ENCODE results near the gene PGAM5. TPM values are rescaled to one million over a fixed set of nuclear protein-coding genes. Genes with fewer than 3 reads are reported as not detected.

Gene PGAM5
- total and polyA plus RNA-seq, 3 donors from 2014 or later: 37.2 to 48.0 (median 40.9) TPM

GRCh38 chr12:132759359-132759758 is 48.7 kb downstream of the PGAM5 start:
- H3K36me3 ChIP-seq (ENCODE audit: low read depth, missing control alignments): no peaks in the 10 kb centered on the region
- intact Hi-C loops (cut with DNase I; ENCODE audit: low total_unique reads): no loop called here
- 70 to 73% methylated on average over 8 of the region's 8 CpGs for WGBS, 2 donors
- no peak overlapping the region for H3K4me3 ChIP-seq
- DNase-seq: no peak
- H3K27me3 ChIP-seq: no peaks in the 10 kb centered on the region
- H3K4me1 ChIP-seq: peaks cover 9% of the 10 kb centered on the region
- no peaks in the 10 kb centered on the region for H3K9me3 ChIP-seq
- H3K27ac ChIP-seq: no peak overlapping the region
- no peak for TF ChIP-seq POLR2A (IDR thresholded peaks at IDR 0.05)
- TF ChIP-seq CTCF (IDR thresholded peaks at IDR 0.05): no peak

GRCh38 chr12:132761032-132761920 is 50.6 kb downstream of the PGAM5 start, which contains the start of gene ANKLE2:
ANKLE2 (minus strand) TSS chr12:132761832; CDS start chr12:132761798, 34 bp downstream.
- WGBS, 2 donors: 0 to 1% methylated on average over 19 to 87 of the region's 97 CpGs
- Histone ChIP-seq H3K36me3 (ENCODE audit: low read depth, missing control alignments) (no peaks in the 10 kb centered on the region), H3K4me3 (peak within 1 kb of the TSS; percentile 89 to 96), H3K27ac (peak within 1 kb of the TSS; percentile 93 to 94), H3K27me3 (no peaks in the 10 kb centered on the region), H3K9me3 (no peaks in the 10 kb centered on the region), H3K4me1 (peaks cover 11% of the 10 kb centered on the region)
- DNase-seq: peak; percentile 56
- intact Hi-C loops (cut with DNase I; ENCODE audit: low total_unique reads): no loop called here
- no peak for TF ChIP-seq POLR2A (IDR thresholded peaks at IDR 0.05)
- TF ChIP-seq CTCF (IDR thresholded peaks at IDR 0.05): no peak

- Histone ChIP-seq H3K4me3 (peak overlapping the region; percentile 81 to 88), H3K27ac (peak overlapping the region; percentile 93 to 94), H3K36me3 (ENCODE audit: low read depth, missing control alignments) (no peaks in the 10 kb centered on the region), H3K9me3 (no peaks in the 10 kb centered on the region), H3K4me1 (peaks cover 18% of the 10 kb centered on the region), H3K27me3 (no peaks in the 10 kb centered on the region)
- intact Hi-C loops (cut with DNase I; ENCODE audit: low total_unique reads): no loop called here
- WGBS, 2 donors: 0% methylated on average over 6 to 31 of the region's 89 CpGs
- TF ChIP-seq CTCF (IDR thresholded peaks at IDR 0.05) (no peak), POLR2A (IDR thresholded peaks at IDR 0.05) (no peak)
- peak; percentile 83 for DNase-seq
Observed at GRCh38 chr12:132761921-132762583, 51.4 kb downstream of the PGAM5 start.

- DNase-seq: no peak
- no peak overlapping the region for H3K27ac ChIP-seq
- H3K36me3 ChIP-seq (ENCODE audit: low read depth, missing control alignments): no peaks in the 10 kb centered on the region
- H3K4me3 ChIP-seq: no peak overlapping the region
- WGBS, 2 donors: 78 to 95% methylated on average over 20 of the region's 20 CpGs
- H3K27me3 ChIP-seq: no peaks in the 10 kb centered on the region
- peaks cover 23% of the 10 kb centered on the region for H3K4me1 ChIP-seq
- intact Hi-C loops (cut with DNase I; ENCODE audit: low total_unique reads): no loop called here
- H3K9me3 ChIP-seq: no peaks in the 10 kb centered on the region
- no peak for TF ChIP-seq CTCF (IDR thresholded peaks at IDR 0.05)
- no peak for TF ChIP-seq POLR2A (IDR thresholded peaks at IDR 0.05)
Observed at GRCh38 chr12:132764231-132764630, 53.6 kb downstream of the PGAM5 start.
